GM20431 (cell line): ENCODE data around the gene XYLT1.
"Not testable (repeated sequence)": the region's sequence is repeated elsewhere in the genome, so short reads cannot be mapped to it uniquely, and the experiment has no call there.

Source experiments
- in situ Hi-C: fragments of 300-500 bp; cut with MseI, MboI; formaldehyde crosslinking; loops from one replicate; pipeline ENCODE4 v1.15.0; 2020; ENCODE audit warnings: low sequenced_read_pairs; ENCODE audit not compliant: unreplicated experiment

Gene XYLT1

GRCh38 chr16:17435318-17435717 lies 35.4 kb downstream of the XYLT1 start:
- in situ Hi-C loops, result no loop called here

- in situ Hi-C loops, result no loop called here
These were observed 36.9 kb downstream of the XYLT1 start for GRCh38 chr16:17433577-17434451.

GRCh38 chr16:17432901-17433576 lies 37.7 kb downstream of the XYLT1 start:
- in situ Hi-C loops, result no loop called here

GRCh38 chr16:17431968-17432625 lies 38.7 kb downstream of the XYLT1 start:
- in situ Hi-C loops, result no loop called here

- in situ Hi-C loops, result no loop called here
These were observed 39.7 kb downstream of the XYLT1 start for GRCh38 chr16:17431012-17431411.

GRCh38 chr16:17426451-17426850 lies 44.3 kb downstream of the XYLT1 start:
- in situ Hi-C loops, result no loop called here

- in situ Hi-C loops, result no loop called here
These were observed 46.0 kb downstream of the XYLT1 start for GRCh38 chr16:17424771-17425170.

GRCh38 chr16:17423221-17423620 lies 47.5 kb downstream of the XYLT1 start:
- in situ Hi-C loops, result no loop called here

GRCh38 chr16:17420816-17421215 lies 49.9 kb downstream of the XYLT1 start:
- in situ Hi-C loops, result no loop called here

GRCh38 chr16:17419266-17419665 lies 51.5 kb downstream of the XYLT1 start:
- in situ Hi-C loops, result no loop called here

- in situ Hi-C loops, result no loop called here
These were observed 53.0 kb downstream of the XYLT1 start for GRCh38 chr16:17417740-17418139.

- in situ Hi-C loops, result no loop called here
These were observed 54.1 kb downstream of the XYLT1 start for GRCh38 chr16:17416461-17417311.

- in situ Hi-C loops, result no loop called here
These were observed 55.8 kb downstream of the XYLT1 start for GRCh38 chr16:17414916-17415315.

GRCh38 chr16:17414421-17414820 lies 56.3 kb downstream of the XYLT1 start:
- in situ Hi-C loops, result no loop called here

GRCh38 chr16:17413508-17413907 lies 57.3 kb downstream of the XYLT1 start:
- in situ Hi-C loops, result no loop called here

GRCh38 chr16:17412791-17413190 lies 58.0 kb downstream of the XYLT1 start:
- in situ Hi-C loops, result no loop called here

GRCh38 chr16:17412221-17412620 lies 58.5 kb downstream of the XYLT1 start:
- in situ Hi-C loops, result no loop called here

GRCh38 chr16:17411263-17411662 lies 59.5 kb downstream of the XYLT1 start:
- in situ Hi-C loops, result no loop called here

GRCh38 chr16:17410316-17410715 lies 60.4 kb downstream of the XYLT1 start:
- in situ Hi-C loops, result not testable (repeated sequence)

GRCh38 chr16:17409894-17410293 lies 60.9 kb downstream of the XYLT1 start:
- in situ Hi-C loops, result no loop called here
